Chondrocyte (in vitro differentiated cells): ENCODE measurements around the gene NRM. TPM values are rescaled to one million over a fixed set of nuclear protein-coding genes. Genes with fewer than 3 reads are reported as not detected.

ENCODE experiments used
- DNase-seq: peaks from one replicate; pipeline ENCODE4 v3.0.0; 2021; ENCODE audit warnings: mixed read lengths, low spot score
- H3K27ac Mint-ChIP-seq: one replicate; pipeline ENCODE4 v1.8.0; 2021; ENCODE audit warnings: mild to moderate bottlenecking, moderate library complexity, mixed read lengths; ENCODE audit not compliant: unreplicated experiment
- H3K27me3 Mint-ChIP-seq: 2 replicates; pipeline ENCODE4 v1.8.0; 2021; ENCODE audit warnings: low read depth, mixed read lengths
- H3K36me3 Mint-ChIP-seq: 2 replicates; pipeline ENCODE4 v1.8.0; 2021; ENCODE audit warnings: low read depth, mixed read lengths
- H3K4me1 Mint-ChIP-seq: 2 replicates; pipeline ENCODE4 v1.8.0; 2021; ENCODE audit warnings: low read depth, mild to moderate bottlenecking, mixed read lengths
- H3K4me3 Mint-ChIP-seq: one replicate; pipeline ENCODE4 v1.8.0; 2021; ENCODE audit warnings: mild to moderate bottlenecking, moderate library complexity, mixed read lengths; ENCODE audit not compliant: unreplicated experiment
- H3K9me3 Mint-ChIP-seq: 2 replicates; pipeline ENCODE4 v1.8.0; 2021; ENCODE audit warnings: low read depth, mixed read lengths
- CTCF ChIP-seq: fragments of 200-600 bp; sonication (generic); IDR thresholded peaks from 2 replicates; pipeline ENCODE4 v1.5.0; 2021; ENCODE audit warnings: antibody characterized with exemption, mild to moderate bottlenecking, moderate library complexity
- total RNA-seq: library from RNA; stranded (reverse); gene quantifications from 3 replicates; pipeline ENCODE4 v1.2.1, GENCODE V29; 2021

The NRM gene
- total RNA-seq, 1 donor from 2014 or later = 20.0 TPM

- Mint-ChIP-seq H3K27ac (no peak overlapping the region), H3K36me3 (peaks cover 52% of the 10 kb centered on the region), H3K4me3 (no peak overlapping the region), H3K9me3 (no peaks in the 10 kb centered on the region), H3K4me1 (peaks cover 18% of the 10 kb centered on the region), H3K27me3 (no peaks in the 10 kb centered on the region)
- no peak for TF ChIP-seq CTCF
- no peak for DNase-seq
Measured at GRCh38 chr6:30709101-30709868, 18.5 kb upstream of the NRM start.

GRCh38 chr6:30707281-30707850 is 16.6 kb upstream of the NRM start:
- no peak overlapping the region for H3K27ac Mint-ChIP-seq
- H3K9me3 Mint-ChIP-seq = no peaks in the 10 kb centered on the region
- peak; percentile 42 for DNase-seq
- H3K36me3 Mint-ChIP-seq = peaks cover 48% of the 10 kb centered on the region
- H3K4me3 Mint-ChIP-seq = no peak overlapping the region
- H3K27me3 Mint-ChIP-seq = no peaks in the 10 kb centered on the region
- no peak for TF ChIP-seq CTCF
- peaks cover 18% of the 10 kb centered on the region for H3K4me1 Mint-ChIP-seq

- no peak for TF ChIP-seq CTCF
- Mint-ChIP-seq H3K4me3 (no peak overlapping the region), H3K36me3 (peaks cover 35% of the 10 kb centered on the region), H3K9me3 (no peaks in the 10 kb centered on the region), H3K4me1 (peaks cover 18% of the 10 kb centered on the region), H3K27me3 (no peaks in the 10 kb centered on the region), H3K27ac (no peak overlapping the region)
- peak; percentile 35 for DNase-seq
Measured at GRCh38 chr6:30705620-30706019, 14.8 kb upstream of the NRM start.

- H3K4me3 Mint-ChIP-seq = no peak overlapping the region
- TF ChIP-seq CTCF = no peak
- H3K4me1 Mint-ChIP-seq = peaks cover 15% of the 10 kb centered on the region
- no peaks in the 10 kb centered on the region for H3K27me3 Mint-ChIP-seq
- H3K27ac Mint-ChIP-seq = no peak overlapping the region
- peak; percentile 28 for DNase-seq
- peaks cover 32% of the 10 kb centered on the region for H3K36me3 Mint-ChIP-seq
- no peaks in the 10 kb centered on the region for H3K9me3 Mint-ChIP-seq
Measured at GRCh38 chr6:30703821-30704220, 13.0 kb upstream of the NRM start.

- H3K9me3 Mint-ChIP-seq = no peaks in the 10 kb centered on the region
- H3K4me1 Mint-ChIP-seq = peaks cover 12% of the 10 kb centered on the region
- DNase-seq = peak; percentile 75
- H3K4me3 Mint-ChIP-seq = no peak overlapping the region
- no peaks in the 10 kb centered on the region for H3K27me3 Mint-ChIP-seq
- peaks cover 31% of the 10 kb centered on the region for H3K36me3 Mint-ChIP-seq
- no peak overlapping the region for H3K27ac Mint-ChIP-seq
- TF ChIP-seq CTCF = no peak
Measured at GRCh38 chr6:30703011-30703410, 12.2 kb upstream of the NRM start.
